ENCODE data around the gene TBXT. TPM values are rescaled to one million over a fixed set of nuclear protein-coding genes. Genes with fewer than 3 reads are reported as not detected.

The TBXT gene
- total and polyA plus RNA-seq, 12 donors: not detected

DNA sequence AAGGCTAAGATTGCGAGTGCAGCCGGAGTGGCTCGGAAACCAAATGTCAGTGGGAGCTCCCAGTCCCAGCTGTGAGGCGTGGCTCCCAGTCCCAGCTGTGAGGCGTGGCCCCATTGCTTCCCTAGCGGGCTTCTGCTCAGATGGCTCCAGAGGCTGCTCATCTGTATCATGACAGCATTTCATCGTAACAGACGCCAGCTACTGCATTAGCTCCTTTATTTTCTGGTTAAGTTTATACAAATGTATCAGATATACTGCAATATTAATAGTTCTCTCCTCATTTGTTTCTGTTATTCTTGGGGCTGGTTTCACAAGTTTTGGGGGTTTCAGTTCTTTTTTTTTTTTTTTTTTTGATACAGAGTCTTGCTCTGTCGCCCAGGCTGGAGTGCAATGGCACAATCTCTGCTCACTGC lies 34.7 kb upstream of the TBXT start:
- Histone ChIP-seq H3K9me3 (replicated peaks in 1 of 3) (no peaks in the 10 kb centered on the region), H3K4me1 (replicated peaks in 1 of 2) (no peaks in the 10 kb centered on the region), H3K36me3 (replicated peaks in 1 of 2) (no peaks in the 10 kb centered on the region), H3K4me3 (no peak overlapping the region), H3K27ac (no peak overlapping the region), H3K27me3 (no peaks in the 10 kb centered on the region)
- 72 to 83% (median 76%) methylated on average over 9 of the region's 9 CpGs for WGBS, 4 donors
- intact Hi-C loops (cut with DNase I): no loop called here
- no peak for DNase-seq
- TF ChIP-seq POLR2A (IDR thresholded peaks at IDR 0.05): no peak
- TF ChIP-seq, protein P1, sequence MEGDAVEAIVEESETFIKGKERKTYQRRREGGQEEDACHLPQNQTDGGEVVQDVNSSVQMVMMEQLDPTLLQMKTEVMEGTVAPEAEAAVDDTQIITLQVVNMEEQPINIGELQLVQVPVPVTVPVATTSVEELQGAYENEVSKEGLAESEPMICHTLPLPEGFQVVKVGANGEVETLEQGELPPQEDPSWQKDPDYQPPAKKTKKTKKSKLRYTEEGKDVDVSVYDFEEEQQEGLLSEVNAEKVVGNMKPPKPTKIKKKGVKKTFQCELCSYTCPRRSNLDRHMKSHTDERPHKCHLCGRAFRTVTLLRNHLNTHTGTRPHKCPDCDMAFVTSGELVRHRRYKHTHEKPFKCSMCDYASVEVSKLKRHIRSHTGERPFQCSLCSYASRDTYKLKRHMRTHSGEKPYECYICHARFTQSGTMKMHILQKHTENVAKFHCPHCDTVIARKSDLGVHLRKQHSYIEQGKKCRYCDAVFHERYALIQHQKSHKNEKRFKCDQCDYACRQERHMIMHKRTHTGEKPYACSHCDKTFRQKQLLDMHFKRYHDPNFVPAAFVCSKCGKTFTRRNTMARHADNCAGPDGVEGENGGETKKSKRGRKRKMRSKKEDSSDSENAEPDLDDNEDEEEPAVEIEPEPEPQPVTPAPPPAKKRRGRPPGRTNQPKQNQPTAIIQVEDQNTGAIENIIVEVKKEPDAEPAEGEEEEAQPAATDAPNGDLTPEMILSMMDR (IDR thresholded peaks at IDR 0.05): no peak

DNA sequence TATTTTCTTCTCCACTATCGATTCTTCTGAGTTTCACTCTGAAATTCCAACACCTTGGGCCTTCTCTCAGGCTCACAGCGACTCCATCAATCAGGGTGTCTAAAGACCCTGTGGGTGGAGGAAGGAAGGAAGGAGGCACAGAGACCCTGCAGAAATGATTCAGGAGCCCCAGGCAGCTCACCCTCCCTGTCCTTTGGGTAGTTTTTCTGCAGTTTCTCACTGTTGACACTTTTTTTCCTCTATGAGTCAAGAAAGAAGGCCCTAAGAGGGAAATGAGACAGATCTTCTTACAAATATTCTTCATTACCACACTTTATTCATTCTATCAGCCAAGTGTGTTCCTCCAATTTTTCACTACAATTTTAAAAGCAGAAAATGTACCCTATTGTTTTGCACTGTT lies 34.2 kb upstream of the TBXT start:
- TF ChIP-seq POLR2A (IDR thresholded peaks at IDR 0.05): no peak
- TF ChIP-seq, protein P1 (IDR thresholded peaks at IDR 0.05): no peak
- Histone ChIP-seq H3K4me3 (no peak overlapping the region), H3K36me3 (replicated peaks in 1 of 2) (no peaks in the 10 kb centered on the region), H3K9me3 (replicated peaks in 1 of 3) (no peaks in the 10 kb centered on the region), H3K4me1 (replicated peaks in 1 of 2) (no peaks in the 10 kb centered on the region), H3K27ac (no peak overlapping the region), H3K27me3 (no peaks in the 10 kb centered on the region)
- intact Hi-C loops (cut with DNase I): no loop called here
- no peak for DNase-seq
- 51 to 67% (median 53%) methylated on average over 2 of the region's 2 CpGs for WGBS, 4 donors

- H3K27me3 ChIP-seq: no peaks in the 10 kb centered on the region
- H3K4me3 ChIP-seq: no peak overlapping the region
- TF ChIP-seq, protein P1 (IDR thresholded peaks at IDR 0.05): no peak
- no peak for TF ChIP-seq POLR2A (IDR thresholded peaks at IDR 0.05)
- no peak for DNase-seq
- intact Hi-C loops (cut with DNase I): no loop called here
- H3K4me1 ChIP-seq (replicated peaks in 1 of 2): no peaks in the 10 kb centered on the region
- H3K36me3 ChIP-seq (replicated peaks in 1 of 2): no peaks in the 10 kb centered on the region
- H3K9me3 ChIP-seq (replicated peaks in 1 of 3): no peaks in the 10 kb centered on the region
- no peak overlapping the region for H3K27ac ChIP-seq
- 36 to 71% (median 45%) methylated on average over 2 to 5 of the region's 5 CpGs for WGBS, 4 donors
Measured at GRCh38 chr6:166197361-166197760, 29.7 kb upstream of the TBXT start.

DNA sequence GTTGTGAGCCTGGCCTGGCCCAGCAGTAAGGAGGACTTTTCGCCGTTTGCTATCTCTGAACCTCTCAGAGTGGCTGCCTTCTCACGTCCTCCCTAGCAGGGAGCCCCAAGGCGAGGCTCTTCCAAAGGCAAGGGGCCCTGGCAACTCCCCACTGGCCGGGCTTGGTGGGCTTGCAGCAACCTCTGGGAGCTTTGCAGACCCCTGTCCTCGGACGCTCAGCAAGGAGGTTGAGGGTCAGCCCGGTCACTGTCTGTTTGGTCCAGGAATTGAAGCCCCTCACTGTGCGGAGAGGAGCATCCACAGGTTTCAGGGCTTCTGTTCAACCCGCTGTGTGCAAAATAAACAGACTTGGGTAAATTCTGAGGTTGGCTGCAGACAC lies 28.2 kb upstream of the TBXT start:
- WGBS, 4 donors: 39 to 68% (median 59%) methylated on average over 7 to 10 of the region's 10 CpGs
- H3K27me3 ChIP-seq: no peaks in the 10 kb centered on the region
- H3K9me3 ChIP-seq (replicated peaks in 1 of 3): no peaks in the 10 kb centered on the region
- intact Hi-C loops (cut with DNase I): no loop called here
- no peak overlapping the region for H3K27ac ChIP-seq
- DNase-seq: no peak
- TF ChIP-seq, protein P1 (IDR thresholded peaks at IDR 0.05): no peak
- TF ChIP-seq POLR2A (IDR thresholded peaks at IDR 0.05): no peak
- no peaks in the 10 kb centered on the region for H3K4me1 ChIP-seq (replicated peaks in 1 of 2)
- no peaks in the 10 kb centered on the region for H3K36me3 ChIP-seq (replicated peaks in 1 of 2)
- H3K4me3 ChIP-seq: no peak overlapping the region

Measured in adrenal gland (tissue), 12 donors.